Ecto neural progenitor cell (in vitro differentiated cells): Measurements from ENCODE around the gene RPS16.

Source experiments
- DNase-seq: peaks from one replicate; pipeline ENCODE4 v3.0.0-alpha.2; 2018; ENCODE audit warnings: low spot score

The RPS16 gene

DNA sequence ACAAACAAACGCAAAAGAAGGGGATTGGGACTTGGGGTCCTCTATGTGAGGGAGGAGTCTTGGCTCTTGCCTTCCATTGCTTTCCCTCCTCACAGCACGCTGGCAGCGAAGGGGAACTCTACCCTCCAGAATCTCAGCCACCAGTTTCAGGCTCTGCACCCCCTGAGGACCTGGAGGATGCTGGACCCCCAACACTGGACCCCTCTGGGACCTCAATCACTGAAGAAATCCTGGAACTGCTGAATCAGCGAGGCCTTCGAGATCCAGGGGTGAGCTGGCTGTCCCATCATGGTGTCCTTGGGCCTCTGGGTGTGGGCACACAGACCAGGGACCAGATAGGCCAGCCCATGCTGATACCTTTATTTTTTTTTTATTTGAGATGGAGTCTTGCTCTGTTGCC lies 13.7 kb downstream of the RPS16 start:
- no peak for DNase-seq

- DNase-seq, result no peak
These were observed 15.0 kb downstream of the RPS16 start for GRCh38 chr19:39420769-39421168.

DNA sequence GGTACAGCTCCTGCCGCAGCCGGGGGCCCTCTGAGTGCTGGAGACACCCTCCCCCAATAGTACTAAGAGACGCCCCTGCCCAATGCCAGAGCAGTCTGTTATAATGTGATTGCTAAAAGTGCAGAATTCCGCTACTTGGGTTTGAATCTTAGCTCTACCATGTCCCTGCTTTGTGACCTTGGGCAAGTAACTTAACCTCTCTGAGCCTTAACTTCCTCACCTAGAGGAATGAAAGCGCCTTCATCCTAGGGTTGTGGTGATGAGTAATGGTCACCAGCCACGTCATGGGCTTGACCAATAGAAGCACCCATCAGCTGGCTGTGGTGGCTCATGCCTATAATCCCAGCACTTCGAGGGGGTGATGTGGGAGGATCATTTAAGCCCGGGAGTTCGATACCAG lies 16.7 kb downstream of the RPS16 start:
- DNase-seq, result no peak

DNA sequence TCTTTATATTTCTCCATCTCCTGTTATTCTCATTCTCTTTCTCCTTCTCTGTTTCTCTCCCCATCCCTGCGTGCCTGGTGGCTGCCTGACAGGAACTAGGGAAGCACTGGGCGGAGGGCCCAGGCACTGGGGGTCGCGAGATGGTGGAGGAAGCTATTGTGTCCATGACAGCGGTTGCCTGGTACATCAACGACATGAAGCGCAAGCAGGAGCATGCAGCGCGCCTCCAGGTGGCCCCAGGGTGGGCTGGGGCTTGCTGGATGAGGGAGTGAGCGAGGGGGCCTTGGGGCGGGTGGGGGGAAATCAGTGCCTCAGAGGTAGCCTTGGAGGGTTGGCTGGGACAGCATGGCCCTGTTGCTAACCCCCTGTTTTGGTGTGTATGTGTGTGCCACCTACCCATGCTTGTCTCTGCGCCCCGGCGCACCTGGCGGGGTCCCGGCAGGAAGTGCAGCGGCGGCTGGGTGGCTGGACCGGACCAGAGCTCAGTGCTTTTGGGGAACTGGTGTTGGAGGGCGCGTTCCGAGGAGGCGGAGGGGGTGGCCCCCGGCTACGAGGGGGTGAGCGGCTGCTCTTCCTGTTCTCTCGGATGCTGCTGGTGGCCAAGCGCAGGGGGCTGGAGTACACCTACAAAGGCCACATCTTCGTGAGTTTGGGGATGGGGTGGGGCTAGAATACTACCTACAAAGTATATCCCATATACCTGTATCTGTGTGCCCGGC lies 18.1 kb downstream of the RPS16 start:
- DNase-seq, result no peak

DNA sequence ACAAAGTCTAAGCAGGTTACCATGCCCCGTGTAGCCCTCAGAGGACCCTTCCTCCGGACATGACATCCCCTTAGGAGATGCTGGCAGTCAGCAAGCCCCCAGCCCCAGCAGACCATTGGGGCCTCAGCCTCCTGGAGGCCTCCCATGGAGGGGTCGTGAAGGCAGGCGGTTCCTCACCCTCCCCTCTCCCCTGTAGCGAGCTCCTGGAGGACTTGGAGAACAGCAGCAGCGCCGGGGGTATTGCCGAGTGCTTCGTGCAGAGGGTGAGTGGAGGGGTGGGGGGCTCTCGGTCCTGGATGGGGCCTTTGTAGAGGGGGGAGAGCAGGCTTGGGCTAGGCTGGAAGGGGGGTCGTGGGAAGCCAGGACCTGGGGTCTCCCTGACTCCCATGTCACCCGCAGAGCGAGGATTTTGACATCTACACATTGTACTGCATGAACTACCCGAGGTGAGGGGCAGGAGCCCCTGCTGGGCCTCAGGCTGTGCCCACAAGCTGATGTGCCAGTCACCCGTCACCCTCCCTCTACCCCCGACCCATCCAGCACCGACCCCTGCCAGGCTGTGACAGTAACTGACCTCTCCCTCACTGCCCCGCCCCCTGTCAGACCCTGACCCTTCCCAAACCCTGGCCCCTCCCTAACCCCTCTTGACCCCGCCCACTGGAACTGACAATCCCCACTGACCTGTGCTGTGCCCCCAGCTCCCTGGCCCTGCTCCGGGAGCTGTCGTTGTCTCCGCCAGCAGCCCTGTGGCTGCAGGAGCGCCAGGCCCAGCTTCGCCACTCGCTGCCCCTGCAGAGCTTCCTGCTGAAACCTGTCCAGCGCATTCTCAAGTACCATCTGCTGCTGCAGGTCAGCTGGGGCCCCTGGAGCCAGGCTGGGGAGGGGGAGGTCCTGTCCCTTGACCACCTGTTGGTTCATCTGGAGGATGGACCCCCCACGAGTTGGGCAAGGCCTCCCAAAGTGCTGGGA lies 19.3 kb downstream of the RPS16 start:
- no peak for DNase-seq

DNA sequence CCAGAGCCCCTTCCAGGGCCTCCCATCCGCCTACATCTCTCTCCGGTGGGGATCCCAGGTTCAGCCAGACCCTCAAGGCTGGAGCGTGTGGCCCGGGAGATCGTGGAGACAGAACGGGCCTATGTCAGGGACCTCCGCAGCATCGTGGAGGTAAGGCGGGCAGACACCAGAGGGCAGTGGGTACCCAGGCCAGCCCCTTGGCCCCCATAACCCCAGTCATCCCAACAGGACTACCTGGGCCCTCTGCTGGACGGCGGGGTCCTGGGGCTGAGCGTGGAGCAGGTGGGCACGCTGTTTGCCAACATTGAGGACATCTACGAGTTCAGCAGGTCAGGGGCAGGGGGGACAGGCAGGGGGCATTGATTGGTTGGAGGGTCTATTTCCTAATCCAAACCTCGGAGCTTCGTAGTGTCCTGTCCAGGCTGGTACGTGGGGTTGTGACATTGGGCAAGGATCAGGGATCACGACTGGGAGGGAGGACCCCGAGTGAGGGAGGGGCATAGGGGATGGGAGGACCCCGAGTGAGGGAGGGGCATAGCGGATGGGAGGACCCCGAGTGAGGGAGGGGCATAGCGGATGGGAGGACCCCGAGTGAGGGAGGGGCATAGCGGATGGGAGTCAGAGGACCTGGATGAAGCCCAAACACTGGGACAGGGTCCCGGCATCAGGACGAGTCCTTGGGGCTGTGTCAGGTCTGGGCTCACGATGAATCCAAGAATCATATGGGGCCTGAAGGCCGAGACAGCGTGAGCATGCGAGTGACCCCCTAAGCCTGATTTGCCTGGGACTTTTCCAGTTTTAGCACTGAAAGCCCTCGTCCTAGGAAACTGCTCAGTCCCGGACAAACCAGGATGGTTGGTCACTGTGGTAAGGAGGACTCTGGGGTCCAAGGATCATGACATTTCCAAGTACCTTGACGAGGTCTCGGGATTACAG lies 20.4 kb downstream of the RPS16 start:
- no peak for DNase-seq

DNA sequence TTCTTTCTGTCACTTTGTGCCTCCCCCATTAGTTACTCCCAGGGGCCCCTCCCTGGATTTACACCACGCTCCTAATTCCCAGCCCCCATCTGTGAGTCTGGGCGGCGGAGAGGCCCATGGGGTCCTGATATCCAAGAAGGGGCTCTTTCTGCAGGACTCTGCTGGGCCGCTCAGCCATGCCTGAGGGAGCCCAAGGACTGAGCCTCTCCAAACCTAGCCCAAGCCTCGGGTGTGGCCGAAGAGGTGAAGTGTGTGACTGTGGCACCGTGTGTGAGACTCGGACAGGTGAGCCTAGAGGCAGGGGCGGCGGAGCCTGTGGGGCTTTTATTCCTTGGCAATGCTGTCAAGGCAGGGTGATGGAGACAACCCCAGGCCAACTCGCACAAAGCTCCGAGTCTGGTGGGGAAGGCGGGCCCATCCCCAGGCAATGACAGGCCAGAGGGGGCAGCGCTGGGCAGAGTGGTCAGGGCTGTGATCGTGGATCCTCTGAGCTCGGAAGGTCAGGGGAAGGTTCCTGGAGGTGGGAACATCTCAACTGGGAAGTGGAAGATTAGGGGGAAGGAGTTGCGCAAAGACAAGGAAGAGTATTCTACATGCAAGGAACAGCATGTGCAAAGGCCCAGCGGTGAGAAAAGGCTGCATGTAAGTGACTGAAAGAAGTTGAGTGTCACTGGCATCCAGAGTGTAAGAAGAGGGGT lies 21.7 kb downstream of the RPS16 start:
- DNase-seq, result peak; percentile 71

- DNase-seq, result peak; percentile 85
These were observed 22.4 kb downstream of the RPS16 start for GRCh38 chr19:39413272-39413910.

DNA sequence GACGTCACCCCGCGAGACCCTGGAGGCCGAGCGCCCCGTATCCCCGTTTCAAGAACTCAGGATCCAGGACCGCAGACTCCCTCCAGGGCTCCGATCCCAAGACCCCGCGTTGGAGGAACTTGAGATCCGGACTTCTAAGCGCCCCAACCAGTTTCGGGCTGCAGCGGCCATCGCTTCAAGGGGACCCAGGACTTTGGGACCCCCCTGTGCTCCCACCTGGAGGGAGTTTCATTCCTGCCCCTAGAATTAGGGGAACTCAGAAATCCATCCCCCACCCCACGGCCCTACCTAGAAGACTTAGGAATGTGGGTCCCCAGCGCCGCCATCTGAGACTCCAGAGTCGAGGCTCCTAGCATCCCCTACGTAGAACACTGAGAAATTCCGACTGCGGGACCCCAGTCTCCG lies 22.9 kb downstream of the RPS16 start:
- DNase-seq, result no peak

GRCh38 chr19:39412100-39412866 lies 23.5 kb downstream of the RPS16 start, which contains the start of gene PLEKHG2:
PLEKHG2 (plus strand) TSS chr19:39412669; CDS start chr19:39414087, 1,418 bp downstream.
- peak; percentile 100 for DNase-seq

GRCh38 chr19:39411832-39412099 lies 24.0 kb downstream of the RPS16 start:
- DNase-seq, result no peak

- no peak for DNase-seq
These were observed 24.5 kb downstream of the RPS16 start for GRCh38 chr19:39411081-39411831.

- no peak for DNase-seq
These were observed 25.0 kb downstream of the RPS16 start for GRCh38 chr19:39410831-39411080.

DNA sequence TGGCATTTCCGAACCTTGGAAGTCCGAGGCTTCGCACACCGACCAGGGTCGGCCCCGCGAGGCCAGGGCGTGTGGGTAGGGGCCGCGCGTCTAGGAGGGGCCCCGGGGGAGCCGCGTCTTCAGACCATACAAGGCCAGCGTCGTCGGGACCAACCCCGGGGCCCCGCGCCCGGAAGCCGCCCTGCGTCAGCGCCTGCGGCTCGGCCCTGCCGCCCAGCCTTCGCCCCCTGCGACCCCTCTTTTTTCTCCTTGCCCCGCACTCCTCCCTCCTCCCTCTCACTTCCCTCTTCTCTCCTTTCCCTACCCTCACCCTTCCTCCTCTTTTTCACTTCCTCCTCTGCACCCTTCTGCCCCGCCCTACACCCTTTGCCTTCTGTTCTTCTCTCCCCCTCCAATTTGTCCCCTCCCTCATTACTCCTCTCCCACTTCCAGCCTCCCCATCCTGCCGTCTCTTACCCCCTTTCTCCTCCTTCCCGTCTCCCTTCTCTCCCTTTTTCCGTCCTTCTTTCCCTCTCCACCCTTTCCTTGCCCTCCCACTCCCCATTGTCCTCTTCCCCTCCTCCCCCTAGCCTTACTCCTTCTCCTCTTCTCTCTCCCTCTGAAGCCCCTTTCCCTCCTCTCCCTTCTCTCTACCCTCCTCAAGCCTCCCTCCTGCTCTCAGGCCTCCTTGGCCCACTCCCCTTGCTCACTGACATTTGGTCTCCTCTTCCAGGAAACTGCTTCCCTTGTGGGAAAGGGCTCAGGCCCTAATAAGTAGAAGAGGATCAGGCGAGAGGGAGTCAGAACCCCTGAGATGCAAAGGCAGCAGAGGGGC lies 25.5 kb downstream of the RPS16 start:
- peak; percentile 71 for DNase-seq

- DNase-seq, result peak; percentile 67
These were observed 26.3 kb downstream of the RPS16 start for GRCh38 chr19:39409208-39410016.

GRCh38 chr19:39408392-39409207 lies 27.1 kb downstream of the RPS16 start:
- no peak for DNase-seq
